SK-N-SH treated with all-trans-retinoic acid at 6 μM for 48 hours (cell line): Measurements from ENCODE around the gene IGSF9.

Experiments used
- ARNTL ChIP-seq: fragments of 450-650 bp; formaldehyde crosslinking; IDR thresholded peaks from 2 replicates; pipeline ENCODE4 v1.5.0; 2020; ENCODE audit warnings: low read depth, mild to moderate bottlenecking, moderate library complexity, borderline replicate concordance
- TCF4 ChIP-seq: fragments of 250-450 bp; sonication (Bioruptor Pico); IDR thresholded peaks from 2 replicates; pipeline ENCODE4 v1.8.0; 2021; ENCODE audit warnings: mild to moderate bottlenecking, moderate library complexity, borderline replicate concordance
- ZFP30 ChIP-seq: fragments of 450-650 bp; formaldehyde crosslinking; IDR thresholded peaks from 2 replicates; pipeline ENCODE4 v1.5.0; 2022; ENCODE audit warnings: mild to moderate bottlenecking, moderate library complexity
- ZNF70 ChIP-seq: fragments of 450-650 bp; formaldehyde crosslinking; IDR thresholded peaks from 2 replicates; pipeline ENCODE4 v1.5.0; 2020; ENCODE audit warnings: mild to moderate bottlenecking, moderate library complexity

DNA sequence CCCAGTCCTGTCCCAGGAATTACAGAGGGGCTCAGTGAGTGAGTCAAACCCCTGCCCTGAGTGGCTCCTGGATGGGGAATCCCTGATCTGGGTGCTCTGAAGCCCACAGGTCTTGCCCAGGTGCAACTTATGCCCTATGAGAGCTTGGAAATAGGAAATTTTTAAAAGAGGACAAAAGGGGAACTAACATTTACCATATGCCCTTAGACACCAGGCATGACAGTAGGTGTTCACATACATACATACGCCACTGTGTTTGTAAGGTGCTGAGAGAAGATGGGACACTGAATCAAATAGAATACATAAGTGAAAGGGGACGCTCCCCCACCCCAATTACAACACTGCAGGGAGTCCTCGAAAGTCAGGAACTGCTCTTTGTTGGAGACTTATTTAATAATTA, 46.9 kb downstream of the IGSF9 start:
- no peak for TF ChIP-seq ZFP30
- no peak for TF ChIP-seq ARNTL (CRISPR knock-in tag)
- no peak for TF ChIP-seq TCF4
- TF ChIP-seq ZNF70 (CRISPR knock-in tag): no peak
